Skeletal muscle tissue (tissue), 4 donors: ENCODE measurements around the gene OPN1MW2. TPM values are rescaled to one million over a fixed set of nuclear protein-coding genes. Genes with fewer than 3 reads are reported as not detected.
"Not testable (repeated sequence)": the region's sequence is repeated elsewhere in the genome, so short reads cannot be mapped to it uniquely, and the experiment has no call there.

Experiments used
- H3K27ac ChIP-seq: one replicate; pipeline ENCODE4 v1.7.0; 2013; ENCODE audit warnings: mild to moderate bottlenecking, low read depth, low read length, inconsistent platforms
- H3K27me3 ChIP-seq, 3 donors: one replicate each; pipeline ENCODE4 v1.7.0; 2013; ENCODE audit warnings: low read length in 3 of 3; ENCODE audit not compliant: control insufficient read depth in 3 of 3, insufficient read depth in 3 of 3
- H3K36me3 ChIP-seq, 3 donors: one replicate each; pipeline ENCODE4 v1.7.0; 2013; ENCODE audit warnings: low read length in 3 of 3; ENCODE audit not compliant: control insufficient read depth in 3 of 3, insufficient read depth in 3 of 3
- H3K4me1 ChIP-seq, 3 donors: one replicate each; pipeline ENCODE4 v1.7.0; 2013; ENCODE audit warnings: low read length in 3 of 3, mild to moderate bottlenecking in 3 of 3; ENCODE audit not compliant: control insufficient read depth in 3 of 3, insufficient read depth in 3 of 3
- H3K4me3 ChIP-seq, 3 donors: one replicate each; pipeline ENCODE4 v1.7.0; 2013; ENCODE audit warnings: low read length in 3 of 3
- H3K9ac ChIP-seq, 3 donors: one replicate each; pipeline ENCODE4 v1.7.0; 2013; ENCODE audit warnings: low read length in 3 of 3, mild to moderate bottlenecking in 3 of 3, moderate library complexity in 2 of 3, low read depth in 1 of 3
- H3K9me3 ChIP-seq, 3 donors: one replicate each; pipeline ENCODE4 v1.7.0; 2013; ENCODE audit warnings: low read length in 3 of 3; ENCODE audit not compliant: control insufficient read depth in 3 of 3
- total RNA-seq: library from RNA; depleted of rRNA; stranded (reverse); fragments of >200 nt; gene quantifications from one replicate; pipeline ENCODE4 v1.2.3, GENCODE V29; 2014
- donor health status: Osteomylitis.

The OPN1MW2 gene
- total RNA-seq, 1 donor from 2014 or later = not detected

DNA sequence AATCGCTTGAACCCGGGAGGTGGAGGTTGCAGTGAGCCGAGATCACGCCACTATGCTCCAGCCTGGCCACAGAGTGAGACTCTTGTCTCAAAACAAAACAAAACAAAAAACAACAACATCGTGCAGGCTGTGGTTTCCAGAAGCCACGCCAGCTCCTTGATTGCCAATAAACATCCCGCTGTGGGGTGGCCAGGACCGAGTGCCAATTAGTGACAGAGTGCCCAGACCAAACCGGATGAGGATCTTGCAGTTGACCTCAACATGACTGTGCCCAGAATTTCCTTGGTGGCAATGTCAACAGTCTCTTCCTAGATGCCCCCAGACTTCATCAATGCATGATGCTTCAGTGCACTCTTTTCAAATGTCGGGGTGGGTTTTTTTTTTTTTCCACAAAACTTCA is 39.2 kb downstream of the OPN1MW2 start:
- H3K4me1 ChIP-seq, H3K4me3 ChIP-seq, H3K9me3 ChIP-seq, H3K27ac ChIP-seq, H3K9ac ChIP-seq, H3K27me3 ChIP-seq, H3K36me3 ChIP-seq: not testable (repeated sequence)

DNA sequence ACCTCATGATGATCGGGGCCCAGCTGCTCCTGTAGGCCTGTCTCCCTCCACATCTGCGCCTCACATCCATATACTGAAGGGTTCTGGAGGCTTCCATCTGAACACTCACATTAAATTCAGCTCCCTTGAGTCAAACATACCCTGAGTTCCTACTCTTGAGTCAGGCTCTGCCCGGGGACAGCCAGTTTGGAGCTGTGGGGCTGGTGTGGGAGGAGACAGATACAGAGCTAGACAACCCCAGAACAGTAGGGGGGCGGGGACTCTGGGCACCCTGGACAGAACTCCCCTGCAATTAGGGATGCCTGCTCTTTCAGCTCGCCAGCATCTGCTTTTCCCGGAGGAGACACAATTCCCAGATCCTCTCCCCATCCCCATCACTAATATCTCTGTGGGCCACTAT is 43.5 kb downstream of the OPN1MW2 start:
- not testable (repeated sequence) for H3K4me3 ChIP-seq, H3K36me3 ChIP-seq, H3K9me3 ChIP-seq, H3K27ac ChIP-seq, H3K4me1 ChIP-seq, H3K9ac ChIP-seq, H3K27me3 ChIP-seq

- not testable (repeated sequence) for H3K4me3 ChIP-seq, H3K27ac ChIP-seq, H3K27me3 ChIP-seq, H3K36me3 ChIP-seq, H3K9me3 ChIP-seq, H3K4me1 ChIP-seq, H3K9ac ChIP-seq
Observed at GRCh38 chrX:154269245-154269644, 49.7 kb downstream of the OPN1MW2 start.

Other genes starting within 250 kb of the OPN1MW2 start
- 9.4 TPM for gene HCFC1, start 247.9 kb upstream of the OPN1MW2 start, total RNA-seq
- 2.1 TPM for gene TMEM187, start 247.0 kb upstream of the OPN1MW2 start, total RNA-seq
- gene IRAK1, start 199.9 kb upstream of the OPN1MW2 start, total RNA-seq = 11.0 TPM
- 10.4 TPM for gene MECP2, start 122.0 kb upstream of the OPN1MW2 start, total RNA-seq
- not detected for gene OPN1LW, start 75.5 kb upstream of the OPN1MW2 start, total RNA-seq
- not detected for gene OPN1MW, start 37.2 kb upstream of the OPN1MW2 start, total RNA-seq
- not detected for gene OPN1MW3, start 37.8 kb downstream of the OPN1MW2 start, total RNA-seq
- not detected for gene TEX28, start 75.4 kb downstream of the OPN1MW2 start, total RNA-seq
- 0.52 TPM for gene TKTL1, start 76.0 kb downstream of the OPN1MW2 start, total RNA-seq
- 331 TPM for gene FLNA, start 154.9 kb downstream of the OPN1MW2 start, total RNA-seq
- 10.4 TPM for gene EMD, start 159.5 kb downstream of the OPN1MW2 start, total RNA-seq
- 4,963 TPM for gene RPL10, start 178.6 kb downstream of the OPN1MW2 start, total RNA-seq
- 47.0 TPM for gene DNASE1L1, start 189.5 kb downstream of the OPN1MW2 start, total RNA-seq
- 7.3 TPM for gene TAFAZZIN, start 191.8 kb downstream of the OPN1MW2 start, total RNA-seq
- 24.5 TPM for gene ATP6AP1, start 208.9 kb downstream of the OPN1MW2 start, total RNA-seq
- gene GDI1, start 217.4 kb downstream of the OPN1MW2 start, total RNA-seq = 35.5 TPM
- gene FAM50A, start 224.4 kb downstream of the OPN1MW2 start, total RNA-seq = 16.7 TPM
- gene PLXNA3, start 238.5 kb downstream of the OPN1MW2 start, total RNA-seq = 9.9 TPM